ENCODE measurements around the gene ABCC8.
"Not testable (repeated sequence)": the region's sequence is repeated elsewhere in the genome, so short reads cannot be mapped to it uniquely, and the experiment has no call there.

- not testable (repeated sequence) for TF ChIP-seq POLR2AphosphoS5 (IDR thresholded peaks at IDR 0.05); EP300 (IDR thresholded peaks at IDR 0.05; ENCODE audit: low read depth); CTCF (IDR thresholded peaks at IDR 0.05); POLR2A (IDR thresholded peaks at IDR 0.05)
These were observed 50.4 kb downstream of the ABCC8 start for GRCh38 chr11:17426233-17426632.

Measured in transverse colon (tissue), 4 donors.